Suprapubic skin (tissue), 4 donors: ENCODE data around the gene CYB5RL. TPM values are rescaled to one million over a fixed set of nuclear protein-coding genes. Genes with fewer than 3 reads are reported as not detected.

Experiments used
- DNase-seq, 2 donors: peaks; one replicate each; pipeline ENCODE4 v3.0.0-alpha.2; 2019; ENCODE audit warnings: low spot score in 2 of 2
- H3K27ac ChIP-seq: fragments of 200-600 bp; sonication (generic); one replicate; pipeline ENCODE4 v1.5.1; 2019
- H3K27me3 ChIP-seq: fragments of 200-600 bp; sonication (generic); one replicate; pipeline ENCODE4 v1.5.1; 2019
- H3K36me3 ChIP-seq: fragments of 200-600 bp; sonication (generic); one replicate; pipeline ENCODE4 v1.5.1; 2019
- H3K4me1 ChIP-seq: fragments of 200-600 bp; sonication (generic); one replicate; pipeline ENCODE4 v1.5.1; 2019
- H3K4me3 ChIP-seq: fragments of 200-600 bp; sonication (generic); one replicate; pipeline ENCODE4 v1.5.1; 2019; ENCODE audit warnings: mild to moderate bottlenecking
- H3K9me3 ChIP-seq: fragments of 200-600 bp; sonication (generic); one replicate; pipeline ENCODE4 v1.5.1; 2019
- CTCF ChIP-seq, 2 donors: fragments of 200-600 bp in 1 of 2; fragments of 450-650 bp in 1 of 2; sonication (generic) in 1 of 2; IDR thresholded peaks; one replicate each; pipeline ENCODE4 v1.5.1; 2016 to 2019; ENCODE audit warnings: antibody characterized with exemption in 2 of 2, mild to moderate bottlenecking in 1 of 2, moderate library complexity in 1 of 2
- EP300 ChIP-seq: sonication (generic); formaldehyde crosslinking; IDR thresholded peaks from one replicate; pipeline ENCODE4 v1.6.1; 2017; ENCODE audit warnings: antibody characterized with exemption
- POLR2A ChIP-seq, 2 donors: fragments of 450-650 bp; IDR thresholded peaks; one replicate each; pipeline ENCODE4 v1.6.1; 2017; ENCODE audit warnings: antibody characterized with exemption in 2 of 2, mild to moderate bottlenecking in 2 of 2, moderate library complexity in 2 of 2
- POLR2AphosphoS5 ChIP-seq, 3 donors: sonication (generic); formaldehyde crosslinking; IDR thresholded peaks; one replicate each; pipeline ENCODE4 v1.6.1; 2017; ENCODE audit warnings: antibody characterized with exemption in 3 of 3
- WGBS: methylation state at CpG from one replicate; pipeline ENCODE4 v1.1.5; 2018; 5-methylcytosine and 5-hydroxymethylcytosine counted together
- total RNA-seq, 4 donors: library from RNA; depleted of rRNA; stranded (reverse); fragments of >200 nt; gene quantifications; one replicate each; pipeline ENCODE4 v1.1.0, GENCODE V29; 2016

CYB5RL gene
- total RNA-seq, 4 donors from 2014 or later: 5.0 to 12.6 (median 5.4) TPM

GRCh38 chr1:54180701-54181360 lies 19.0 kb downstream of the CYB5RL start:
- Histone ChIP-seq H3K27me3 (no peaks in the 10 kb centered on the region), H3K9me3 (no peaks in the 10 kb centered on the region), H3K36me3 (peaks cover 27% of the 10 kb centered on the region), H3K27ac (no peak overlapping the region), H3K4me3 (no peak overlapping the region), H3K4me1 (no peaks in the 10 kb centered on the region)
- TF ChIP-seq EP300 (no peak), POLR2AphosphoS5 (IDR thresholded peaks at IDR 0.05) (no peak), CTCF (IDR thresholded peaks at IDR 0.05) (no peak), POLR2A (IDR thresholded peaks at IDR 0.05) (no peak)
- WGBS: 89% methylated on average over 5 of the region's 5 CpGs
- DNase-seq: no peak

- Histone ChIP-seq H3K27me3 (no peaks in the 10 kb centered on the region), H3K4me1 (no peaks in the 10 kb centered on the region), H3K9me3 (no peaks in the 10 kb centered on the region), H3K27ac (no peak overlapping the region), H3K36me3 (peaks cover 27% of the 10 kb centered on the region), H3K4me3 (no peak overlapping the region)
- 75% methylated on average over 7 of the region's 9 CpGs for WGBS
- DNase-seq: no peak
- TF ChIP-seq POLR2A (IDR thresholded peaks at IDR 0.05) (no peak), POLR2AphosphoS5 (IDR thresholded peaks at IDR 0.05) (no peak), CTCF (IDR thresholded peaks at IDR 0.05) (no peak), EP300 (no peak)
Measured at GRCh38 chr1:54178296-54179070, 21.3 kb downstream of the CYB5RL start.

GRCh38 chr1:54177726-54178125 lies 22.1 kb downstream of the CYB5RL start:
- Histone ChIP-seq H3K27me3 (no peaks in the 10 kb centered on the region), H3K9me3 (no peaks in the 10 kb centered on the region), H3K36me3 (peaks cover 27% of the 10 kb centered on the region), H3K27ac (no peak overlapping the region), H3K4me1 (no peaks in the 10 kb centered on the region), H3K4me3 (no peak overlapping the region)
- TF ChIP-seq POLR2AphosphoS5 (IDR thresholded peaks at IDR 0.05) (no peak), POLR2A (IDR thresholded peaks at IDR 0.05) (no peak), EP300 (no peak), CTCF (IDR thresholded peaks at IDR 0.05) (no peak)
- 85% methylated on average over 7 of the region's 8 CpGs for WGBS
- no peak for DNase-seq

GRCh38 chr1:54176621-54177327 lies 23.1 kb downstream of the CYB5RL start:
- no peak overlapping the region for H3K4me3 ChIP-seq
- no peaks in the 10 kb centered on the region for H3K4me1 ChIP-seq
- no peaks in the 10 kb centered on the region for H3K27me3 ChIP-seq
- peaks cover 27% of the 10 kb centered on the region for H3K36me3 ChIP-seq
- no peaks in the 10 kb centered on the region for H3K9me3 ChIP-seq
- no peak overlapping the region for H3K27ac ChIP-seq
- DNase-seq: no peak
- TF ChIP-seq EP300: no peak
- TF ChIP-seq POLR2A (IDR thresholded peaks at IDR 0.05): no peak
- TF ChIP-seq POLR2AphosphoS5 (IDR thresholded peaks at IDR 0.05): no peak
- TF ChIP-seq CTCF (IDR thresholded peaks at IDR 0.05): no peak
- WGBS: 97% methylated on average over 6 of the region's 6 CpGs

GRCh38 chr1:54174106-54174505 lies 25.7 kb downstream of the CYB5RL start:
- Histone ChIP-seq H3K4me3 (no peak overlapping the region), H3K36me3 (peaks cover 9% of the 10 kb centered on the region), H3K4me1 (no peaks in the 10 kb centered on the region), H3K9me3 (no peaks in the 10 kb centered on the region), H3K27ac (no peak overlapping the region), H3K27me3 (no peaks in the 10 kb centered on the region)
- TF ChIP-seq POLR2AphosphoS5 (IDR thresholded peaks at IDR 0.05) (no peak), CTCF (IDR thresholded peaks at IDR 0.05) (no peak), POLR2A (IDR thresholded peaks at IDR 0.05) (no peak), EP300 (no peak)
- WGBS: 75% methylated on average over 3 of the region's 4 CpGs
- DNase-seq: no peak
